Measurements from ENCODE around the gene TWIST1. TPM values are rescaled to one million over a fixed set of nuclear protein-coding genes. Genes with fewer than 3 reads are reported as not detected.

The TWIST1 gene
- total RNA-seq, 1 experiment from 2014 or later = 15.7 TPM

- CTCF ChIA-PET = no interaction called here
- peak; percentile 85 for ATAC-seq
Observed at GRCh38 chr7:19146699-19147098, 29.3 kb upstream of the TWIST1 start.

GRCh38 chr7:19145434-19146115 lies 28.1 kb upstream of the TWIST1 start:
- ATAC-seq (no peak), DNase-seq (no peak)
- no peak overlapping the region for H2AFZ ChIP-seq (ENCODE audit: low read length)
- ChIA-PET POLR2A (ENCODE audit: unreplicated experiment) (no interaction called here), CTCF (interaction anchor here (0.6 kb wide), 1 partner anchor 31 kb away, joined by 5 read pairs; no protein-coding TSS in a partner anchor)
- H3F3A ChIP-seq (ENCODE audit: low read length, unreplicated experiment) = no peaks in the 10 kb centered on the region
- intact Hi-C loops (cut with micrococcal nuclease) = loop anchor here (1.0 kb wide), 1 partner anchor 70 kb away; no protein-coding TSS in a partner anchor
- no peak overlapping the region for H3K4me3 ChIP-seq (ENCODE audit: low read length)
- no peak overlapping the region for H3K4me2 ChIP-seq (ENCODE audit: low read length)
- no peaks in the 10 kb centered on the region for H3K27me3 ChIP-seq (ENCODE audit: low read length)
- H3K36me3 ChIP-seq (ENCODE audit: low read depth, low read length) = no peaks in the 10 kb centered on the region
- H3K79me2 ChIP-seq (ENCODE audit: low read length) = no peaks in the 10 kb centered on the region
- H3K27ac ChIP-seq (ENCODE audit: low read length) = no peak overlapping the region
- no peaks in the 10 kb centered on the region for H4K20me1 ChIP-seq (ENCODE audit: low read length)
- H3K9me2 ChIP-seq (replicated peaks; ENCODE audit: low read length) = no peaks in the 10 kb centered on the region
- no TSS peak for BruUV-seq (replicated peaks)
- no peak overlapping the region for H3K9ac ChIP-seq (ENCODE audit: low read length)
- TF ChIP-seq, protein P1, sequence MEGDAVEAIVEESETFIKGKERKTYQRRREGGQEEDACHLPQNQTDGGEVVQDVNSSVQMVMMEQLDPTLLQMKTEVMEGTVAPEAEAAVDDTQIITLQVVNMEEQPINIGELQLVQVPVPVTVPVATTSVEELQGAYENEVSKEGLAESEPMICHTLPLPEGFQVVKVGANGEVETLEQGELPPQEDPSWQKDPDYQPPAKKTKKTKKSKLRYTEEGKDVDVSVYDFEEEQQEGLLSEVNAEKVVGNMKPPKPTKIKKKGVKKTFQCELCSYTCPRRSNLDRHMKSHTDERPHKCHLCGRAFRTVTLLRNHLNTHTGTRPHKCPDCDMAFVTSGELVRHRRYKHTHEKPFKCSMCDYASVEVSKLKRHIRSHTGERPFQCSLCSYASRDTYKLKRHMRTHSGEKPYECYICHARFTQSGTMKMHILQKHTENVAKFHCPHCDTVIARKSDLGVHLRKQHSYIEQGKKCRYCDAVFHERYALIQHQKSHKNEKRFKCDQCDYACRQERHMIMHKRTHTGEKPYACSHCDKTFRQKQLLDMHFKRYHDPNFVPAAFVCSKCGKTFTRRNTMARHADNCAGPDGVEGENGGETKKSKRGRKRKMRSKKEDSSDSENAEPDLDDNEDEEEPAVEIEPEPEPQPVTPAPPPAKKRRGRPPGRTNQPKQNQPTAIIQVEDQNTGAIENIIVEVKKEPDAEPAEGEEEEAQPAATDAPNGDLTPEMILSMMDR (conservative IDR thresholded peaks at IDR 0.05; ENCODE audit: low read depth, low read length) = no peak
- no peak for TF ChIP-seq EZH2 (IDR thresholded peaks at IDR 0.05; ENCODE audit: low read length, unreplicated experiment)
- no peak for TF ChIP-seq EZH2phosphoT487 (IDR thresholded peaks at IDR 0.05; ENCODE audit: borderline replicate concordance, low read length)
- H3K9me3 ChIP-seq (ENCODE audit: low read length) = no peaks in the 10 kb centered on the region
- H3K4me1 ChIP-seq (ENCODE audit: insufficient read depth, low read length) = no peaks in the 10 kb centered on the region

More at GRCh38 chr7:19146699-19147098, 29.3 kb upstream of the TWIST1 start:
- Histone ChIP-seq H3K4me1 (ENCODE audit: insufficient read depth, low read length) (0 out of 2 replicates have a peak, but pooled peaks cover 1% of the 10 kb centered on the region), H2AFZ (ENCODE audit: low read length) (no peak overlapping the region), H3K4me2 (ENCODE audit: low read length) (no peak overlapping the region), H3F3A (ENCODE audit: low read length, unreplicated experiment) (no peaks in the 10 kb centered on the region), H3K27ac (ENCODE audit: low read length) (no peak overlapping the region), H3K9me3 (ENCODE audit: low read length) (no peaks in the 10 kb centered on the region), H3K9me2 (replicated peaks; ENCODE audit: low read length) (no peaks in the 10 kb centered on the region), H4K20me1 (ENCODE audit: low read length) (no peaks in the 10 kb centered on the region), H3K27me3 (ENCODE audit: low read length) (no peaks in the 10 kb centered on the region), H3K4me3 (ENCODE audit: low read length) (no peak overlapping the region), H3K9ac (ENCODE audit: low read length) (no peak overlapping the region), H3K36me3 (ENCODE audit: low read depth, low read length) (no peaks in the 10 kb centered on the region), H3K79me2 (ENCODE audit: low read length) (no peaks in the 10 kb centered on the region)
- TF ChIP-seq EZH2 (IDR thresholded peaks at IDR 0.05; ENCODE audit: low read length, unreplicated experiment) = no peak
- no peak for TF ChIP-seq EZH2phosphoT487 (IDR thresholded peaks at IDR 0.05; ENCODE audit: borderline replicate concordance, low read length)
- peak; percentile 46 for DNase-seq
- intact Hi-C loops (cut with micrococcal nuclease) = loop anchor here (1.0 kb wide), 1 partner anchor 69 kb away; no protein-coding TSS in a partner anchor
- no TSS peak for BruUV-seq (replicated peaks)
- POLR2A ChIA-PET (ENCODE audit: unreplicated experiment) = interaction anchor here (0.6 kb wide), 1 partner anchor 28 kb away, joined by 5 read pairs; no protein-coding TSS in a partner anchor

GRCh38 chr7:19144661-19145433 lies 27.4 kb upstream of the TWIST1 start, which contains the start of gene FERD3L:
Gene FERD3L, minus strand, starts transcription at chr7:19145421. Its CDS starts 59 bp downstream, at chr7:19145362.
- no peak within 1 kb of the TSS for H3K4me2 ChIP-seq (ENCODE audit: low read length)
- no peak within 1 kb of the TSS for H3K4me3 ChIP-seq (ENCODE audit: low read length)
- CTCF ChIA-PET = no interaction called here
- no TSS peak for BruUV-seq (replicated peaks)
- ATAC-seq (no peak), DNase-seq (no peak)
- H3K9me2 ChIP-seq (replicated peaks; ENCODE audit: low read length) = no peaks in the 10 kb centered on the region
- H4K20me1 ChIP-seq (ENCODE audit: low read length) = no peaks in the 10 kb centered on the region
- no peak within 1 kb of the TSS for H3K9ac ChIP-seq (ENCODE audit: low read length)
- H2AFZ ChIP-seq (ENCODE audit: low read length) = no peak within 1 kb of the TSS
- no peak within 1 kb of the TSS for H3K27ac ChIP-seq (ENCODE audit: low read length)
- no peaks in the 10 kb centered on the region for H3K4me1 ChIP-seq (ENCODE audit: insufficient read depth, low read length)
- POLR2A ChIA-PET (ENCODE audit: unreplicated experiment) = no interaction called here
- H3K36me3 ChIP-seq (ENCODE audit: low read depth, low read length) = no peaks in the 10 kb centered on the region
- H3K79me2 ChIP-seq (ENCODE audit: low read length) = no peaks in the 10 kb centered on the region
- H3K27me3 ChIP-seq (ENCODE audit: low read length) = no peaks in the 10 kb centered on the region
- TF ChIP-seq EZH2 (IDR thresholded peaks at IDR 0.05; ENCODE audit: low read length, unreplicated experiment) (no peak), EZH2phosphoT487 (IDR thresholded peaks at IDR 0.05; ENCODE audit: borderline replicate concordance, low read length) (no peak)
- TF ChIP-seq, protein P1 (conservative IDR thresholded peaks at IDR 0.05; ENCODE audit: low read depth, low read length) = no peak
- intact Hi-C loops (cut with micrococcal nuclease) = no loop called here
- H3F3A ChIP-seq (ENCODE audit: low read length, unreplicated experiment) = no peaks in the 10 kb centered on the region
- H3K9me3 ChIP-seq (ENCODE audit: low read length) = no peaks in the 10 kb centered on the region

Measured in PC-3 (cell line).